ENCODE results near the gene KPNA4. TPM values are rescaled to one million over a fixed set of nuclear protein-coding genes. Genes with fewer than 3 reads are reported as not detected.

The KPNA4 gene
- total RNA-seq: 22.0 and 23.5 TPM in 2 replicates

DNA sequence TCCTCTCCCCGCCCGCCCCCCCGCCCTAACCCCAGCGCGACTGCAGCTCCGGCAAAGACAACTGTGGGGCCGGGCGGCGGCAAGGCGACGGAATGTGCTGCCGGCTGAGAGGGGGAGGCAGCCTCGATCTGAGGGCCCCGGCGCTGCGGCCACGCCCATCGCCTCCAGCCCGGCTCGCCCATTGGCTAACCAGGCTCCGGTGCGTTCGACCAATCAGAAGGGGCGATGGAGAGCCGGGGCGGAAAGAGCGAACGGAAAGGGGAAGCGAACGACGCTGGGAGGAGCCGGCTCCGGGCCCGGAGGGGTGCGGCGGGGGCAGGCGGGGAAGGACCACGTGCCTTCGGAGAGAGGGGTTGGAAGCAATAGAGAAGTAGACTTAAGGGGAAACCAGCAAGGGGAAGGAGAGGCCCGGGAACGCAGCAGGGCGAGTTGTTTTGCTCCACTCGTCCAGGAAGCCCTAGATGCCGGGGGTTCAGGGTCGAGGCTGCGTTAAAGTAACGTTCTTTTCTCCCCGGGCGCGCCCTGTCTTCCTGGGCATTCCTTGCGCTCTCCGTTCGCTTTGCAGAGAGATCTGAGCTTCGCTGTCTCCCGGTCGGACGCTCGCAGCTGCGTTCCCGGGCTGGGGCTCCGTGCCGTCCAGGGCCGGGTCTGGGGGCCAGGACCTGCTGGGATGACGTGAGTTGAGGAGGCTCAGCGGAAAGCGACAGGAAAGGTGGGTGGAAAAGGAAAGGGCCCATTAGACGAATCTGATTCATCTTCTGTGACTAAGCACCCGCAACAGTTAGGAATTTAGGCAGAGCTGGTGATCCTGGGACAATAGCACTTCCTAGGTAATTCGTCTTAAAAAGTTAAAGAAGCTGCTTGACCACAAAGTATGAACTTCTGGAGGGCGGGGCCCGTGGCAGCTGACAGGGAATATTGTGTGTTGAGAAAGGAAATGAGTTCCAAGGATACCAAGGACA, at the start of gene KPNA4:
Gene KPNA4, minus strand, starts transcription at position 130 of the 962 bp plus-strand sequence. CDS start 289 bp downstream, outside the sequence.

GRCh38 chr3:160449636-160450598, 115.5 kb downstream of the KPNA4 start, which contains the start of gene TRIM59:
Gene TRIM59 (minus strand): TSS chr3:160449786. CDS start chr3:160439183, 10,603 bp downstream.

Other genes with a start within 250 kb of the KPNA4 start
- 14.8 and 21.8 TPM in 2 replicates for gene IFT80, start 166.3 kb downstream of the KPNA4 start, total RNA-seq
- gene SMC4, start 165.9 kb downstream of the KPNA4 start, total RNA-seq: 30.9 and 67.4 TPM in 2 replicates
- gene TRIM59, start 115.8 kb downstream of the KPNA4 start, total RNA-seq: 9.7 and 12.7 TPM in 2 replicates
- gene ARL14, start 111.6 kb upstream of the KPNA4 start, total RNA-seq: 1.1 TPM in 1 of 2 replicates, not detected in the other
- gene PPM1L, start 190.7 kb upstream of the KPNA4 start, total RNA-seq: 0.31 and 0.42 TPM in 2 replicates

Measured in hair follicular keratinocyte (primary cell).